Left ventricle myocardium superior (tissue), 1 donor: ENCODE data around the gene PRSS2. TPM values are rescaled to one million over a fixed set of nuclear protein-coding genes. Genes with fewer than 3 reads are reported as not detected.
"Not testable (repeated sequence)": the region's sequence is repeated elsewhere in the genome, so short reads cannot be mapped to it uniquely, and the experiment has no call there.

Experiments
- ATAC-seq: fragments of 200-7000 bp; cut with Tn5 transposase; one replicate; pipeline ENCODE4 v1.9.1; 2020; ENCODE audit warnings: mild to moderate bottlenecking, moderate library complexity
- DNase-seq: peaks from one replicate; pipeline ENCODE4 v3.0.0-alpha.2; 2020
- intact Hi-C: fragments of 100-400 bp; cut with micrococcal nuclease; formaldehyde crosslinking; loops from one replicate; pipeline ENCODE4 v1.11.0; 2022
- long read RNA-seq: library from polyadenylated mRNA; unstranded; transcript quantifications from one replicate; pipeline ENCODE4 v2.0.0, GENCODE V29; 2021
- total RNA-seq: library from RNA; stranded (reverse); fragmentation: NEBNext Ultra II Directional; extraction: Animal tissue kit (Norgen Biotek cat#: 25700); gene quantifications from one replicate; pipeline ENCODE4 v1.2.1, GENCODE V29; 2021
- donor health status: DM: no; HTN: yes; CAD: no; lungs with severe emphysema.

Gene PRSS2
- total RNA-seq, result not detected
- long read RNA-seq, result 0 reads

GRCh38 chr7:142770661-142771352 lies at the start of gene PRSS2:
Gene PRSS2, plus strand, starts transcription at chr7:142770970. Its CDS starts 13 bp downstream, at chr7:142770983.
- no peak for ATAC-seq
- DNase-seq, result no peak
- intact Hi-C loops, result no loop called here

- ATAC-seq, result no peak
- intact Hi-C loops, result no loop called here
- no peak for DNase-seq
Observed at GRCh38 chr7:142720986-142721385, 49.8 kb upstream of the PRSS2 start.

- intact Hi-C loops, result no loop called here
- no peak for ATAC-seq
Observed at GRCh38 chr7:142722248-142722794, 48.4 kb upstream of the PRSS2 start.

GRCh38 chr7:142733271-142733670 lies 37.5 kb upstream of the PRSS2 start:
- DNase-seq (no peak), ATAC-seq (no peak)
- intact Hi-C loops, result no loop called here

More at GRCh38 chr7:142722248-142722794, 48.4 kb upstream of the PRSS2 start:
- DNase-seq, result no peak

- ATAC-seq (no peak), DNase-seq (no peak)
- intact Hi-C loops, result no loop called here
Observed at GRCh38 chr7:142739923-142740492, 30.8 kb upstream of the PRSS2 start.

- ATAC-seq (no peak), DNase-seq (no peak)
- intact Hi-C loops, result no loop called here
Observed at GRCh38 chr7:142740786-142741185, 30.0 kb upstream of the PRSS2 start.

- ATAC-seq (peak; percentile 98), DNase-seq (peak; percentile 41)
- intact Hi-C loops, result not testable (repeated sequence)
Observed at GRCh38 chr7:142741932-142742331, 28.8 kb upstream of the PRSS2 start.

- DNase-seq (no peak), ATAC-seq (no peak)
- intact Hi-C loops, result no loop called here
Observed at GRCh38 chr7:142745091-142745635, 25.6 kb upstream of the PRSS2 start.

- ATAC-seq, result no peak
- intact Hi-C loops, result no loop called here
- no peak for DNase-seq
Observed at GRCh38 chr7:142745745-142746144, 25.0 kb upstream of the PRSS2 start.

- ATAC-seq, result no peak
- intact Hi-C loops, result no loop called here
- no peak for DNase-seq
Observed at GRCh38 chr7:142746264-142746663, 24.5 kb upstream of the PRSS2 start.

GRCh38 chr7:142748410-142748809 lies 22.4 kb upstream of the PRSS2 start:
- intact Hi-C loops, DNase-seq, ATAC-seq: not testable (repeated sequence)

- DNase-seq (no peak), ATAC-seq (no peak)
- intact Hi-C loops, result no loop called here
Observed at GRCh38 chr7:142749218-142749993, 21.4 kb upstream of the PRSS2 start, which contains the start of gene PRSS1. Gene PRSS1, plus strand, starts transcription at chr7:142749472. Its CDS starts 13 bp downstream, at chr7:142749485.

- DNase-seq (no peak), ATAC-seq (no peak)
- intact Hi-C loops, result no loop called here
Observed at GRCh38 chr7:142750321-142750938, 20.3 kb upstream of the PRSS2 start.

- ATAC-seq, intact Hi-C loops, DNase-seq: not testable (repeated sequence)
Observed at GRCh38 chr7:142751526-142752175, 19.1 kb upstream of the PRSS2 start.

- DNase-seq, result no peak
- no peak for ATAC-seq
- intact Hi-C loops, result no loop called here
Observed at GRCh38 chr7:142752376-142753225, 18.2 kb upstream of the PRSS2 start.

GRCh38 chr7:142753366-142753765 lies 17.4 kb upstream of the PRSS2 start:
- intact Hi-C loops, result no loop called here
- DNase-seq (no peak), ATAC-seq (no peak)

- ATAC-seq, DNase-seq, intact Hi-C loops: not testable (repeated sequence)
Observed at GRCh38 chr7:142753925-142754491, 16.8 kb upstream of the PRSS2 start.
